CD4-positive, alpha-beta memory T cell (primary cell): Measurements from ENCODE around the gene TSHZ2. TPM values are rescaled to one million over a fixed set of nuclear protein-coding genes. Genes with fewer than 3 reads are reported as not detected.
"Not testable (repeated sequence)": the region's sequence is repeated elsewhere in the genome, so short reads cannot be mapped to it uniquely, and the experiment has no call there.

Experiments used
- CTCF ChIA-PET: fragments of 350-600 bp; sonication (Branson Sonifier 250); formaldehyde crosslinking; loops from one replicate; lab custom pipeline; 2021; ENCODE audit warnings: inconsistent platforms; ENCODE audit not compliant: partially characterized antibody; lab: Charles Lee
- POLR2A ChIA-PET: fragments of 350-600 bp; sonication (Branson Sonifier 250); formaldehyde crosslinking; loops from one replicate; lab custom pipeline; 2021; ENCODE audit not compliant: partially characterized antibody; lab: Charles Lee
- DNase-seq, 5 donors: peaks; one replicate each; pipeline versions ENCODE4 v3.0.0 to v3.0.0-alpha.2; 2020 to 2022; ENCODE audit warnings: mixed read lengths in 1 of 5
- H3K27ac ChIP-seq: one replicate; pipeline ENCODE4 v1.7.0; 2013; ENCODE audit warnings: low read depth, low read length
- H3K27me3 ChIP-seq: 2 replicates; pipeline ENCODE4 v1.7.0; 2013; ENCODE audit warnings: mild to moderate bottlenecking, low read length, moderate library complexity; ENCODE audit not compliant: insufficient read depth
- H3K36me3 ChIP-seq: 2 replicates; pipeline ENCODE4 v1.7.0; 2013; ENCODE audit warnings: mild to moderate bottlenecking, low read length, moderate library complexity; ENCODE audit not compliant: insufficient read depth
- H3K4me1 ChIP-seq: 2 replicates; pipeline ENCODE4 v1.7.0; 2013; ENCODE audit warnings: mild to moderate bottlenecking, low read length, moderate library complexity; ENCODE audit not compliant: insufficient read depth
- H3K4me3 ChIP-seq, 2 donors: one replicate each; pipeline ENCODE4 v1.7.0; 2013; ENCODE audit warnings: low read length in 2 of 2, mild to moderate bottlenecking in 1 of 2
- H3K9me3 ChIP-seq, 2 donors: one replicate each; pipeline ENCODE4 v1.7.0; 2013; ENCODE audit warnings: low read length in 2 of 2, control low read depth in 1 of 2; ENCODE audit not compliant: control insufficient read depth in 1 of 2
- H3K27ac Mint-ChIP-seq, 7 donors: one replicate each; pipeline ENCODE4 v1.8.0; 2020 to 2021; ENCODE audit warnings: mixed read lengths in 7 of 7, mild to moderate bottlenecking in 6 of 7, inconsistent platforms in 3 of 7, moderate library complexity in 3 of 7
- H3K27me3 Mint-ChIP-seq, 2 donors: one replicate each; pipeline ENCODE4 v1.8.0; 2020 to 2021; ENCODE audit warnings: mixed read lengths in 2 of 2
- H3K36me3 Mint-ChIP-seq, 2 donors: one replicate each; pipeline ENCODE4 v1.8.0; 2020 to 2021; ENCODE audit warnings: mixed read lengths in 2 of 2, inconsistent platforms in 1 of 2, mild to moderate bottlenecking in 1 of 2
- H3K4me1 Mint-ChIP-seq, 4 donors: one replicate each; pipeline ENCODE4 v1.8.0; 2020 to 2021; ENCODE audit warnings: mixed read lengths in 4 of 4, mild to moderate bottlenecking in 1 of 4
- H3K4me3 Mint-ChIP-seq, 8 donors: one replicate each; pipeline ENCODE4 v1.8.0; 2020 to 2021; ENCODE audit warnings: mixed read lengths in 8 of 8, mild to moderate bottlenecking in 7 of 8, moderate library complexity in 6 of 8, inconsistent platforms in 3 of 8
- H3K9me3 Mint-ChIP-seq, 8 donors: one replicate each; pipeline ENCODE4 v1.8.0; 2020 to 2021; ENCODE audit warnings: mixed read lengths in 8 of 8, mild to moderate bottlenecking in 5 of 8, inconsistent platforms in 3 of 8, moderate library complexity in 1 of 8
- intact Hi-C: fragments of 100-400 bp; cut with micrococcal nuclease; formaldehyde crosslinking; loops from one replicate; pipeline ENCODE4 v1.15.1; 2023
- polyA plus RNA-seq, 2 donors: library from polyadenylated mRNA; unstranded; fragments of 300-500 nt; fragmentation: Illumina TruSeq; gene quantifications; one replicate each; pipeline ENCODE4 v1.2.3, GENCODE V29; 2021
- total RNA-seq, 2 experiments: library from RNA; stranded (reverse); gene quantifications; one replicate each; pipeline ENCODE4 v1.2.3, GENCODE V29; 2021

TSHZ2 gene
- total and polyA plus RNA-seq, 4 experiments from 2014 or later: 2.3 to 31.8 (median 17.1) TPM

GRCh38 chr20:53529658-53530057 lies 557.5 kb downstream of the TSHZ2 start:
- intact Hi-C loops: no loop called here
- ChIA-PET CTCF (no interaction called here), POLR2A (no interaction called here)
- Mint-ChIP-seq H3K4me3 (no peak overlapping the region), H3K27me3 (peaks cover 2 to 3% of the 10 kb centered on the region in 2 donors), H3K27ac (no peak overlapping the region), H3K4me1 (no peaks in the 10 kb centered on the region), H3K36me3 (no peaks in the 10 kb centered on the region), H3K9me3 (no peaks in the 10 kb centered on the region)
- Histone ChIP-seq H3K4me1 (no peaks in the 10 kb centered on the region), H3K9me3 (no peaks in the 10 kb centered on the region), H3K4me3 (no peak overlapping the region), H3K27ac (no peak overlapping the region), H3K27me3 (no peaks in the 10 kb centered on the region), H3K36me3 (no peaks in the 10 kb centered on the region)
- DNase-seq: no peak

GRCh38 chr20:53530440-53530839 lies 558.3 kb downstream of the TSHZ2 start:
- Mint-ChIP-seq H3K9me3 (no peaks in the 10 kb centered on the region), H3K27me3 (peaks cover 2 to 3% of the 10 kb centered on the region in 2 donors), H3K4me1 (no peaks in the 10 kb centered on the region), H3K36me3 (no peaks in the 10 kb centered on the region), H3K27ac (peak overlapping the region in 1 of 7 donors; percentile 38), H3K4me3 (no peak overlapping the region)
- Histone ChIP-seq H3K4me3 (no peak overlapping the region), H3K4me1 (no peaks in the 10 kb centered on the region), H3K27ac (no peak overlapping the region), H3K9me3 (no peaks in the 10 kb centered on the region), H3K27me3 (no peaks in the 10 kb centered on the region), H3K36me3 (no peaks in the 10 kb centered on the region)
- ChIA-PET POLR2A (no interaction called here), CTCF (no interaction called here)
- intact Hi-C loops: no loop called here
- no peak for DNase-seq

GRCh38 chr20:53532654-53533312 lies 560.6 kb downstream of the TSHZ2 start:
- H3K4me3 Mint-ChIP-seq, H3K36me3 ChIP-seq, H3K27me3 ChIP-seq, intact Hi-C loops, H3K4me1 Mint-ChIP-seq, H3K36me3 Mint-ChIP-seq, H3K4me1 ChIP-seq, H3K27me3 Mint-ChIP-seq, CTCF ChIA-PET, H3K27ac ChIP-seq, H3K9me3 Mint-ChIP-seq, POLR2A ChIA-PET, H3K4me3 ChIP-seq, DNase-seq, H3K27ac Mint-ChIP-seq, H3K9me3 ChIP-seq: not testable (repeated sequence)

GRCh38 chr20:53533500-53533899 lies 561.3 kb downstream of the TSHZ2 start:
- Histone ChIP-seq H3K9me3 (no peaks in the 10 kb centered on the region), H3K27me3 (no peaks in the 10 kb centered on the region), H3K36me3 (no peaks in the 10 kb centered on the region), H3K4me1 (no peaks in the 10 kb centered on the region), H3K4me3 (no peak overlapping the region), H3K27ac (no peak overlapping the region)
- H3K27me3 Mint-ChIP-seq: peaks cover 0 to 3% of the 10 kb centered on the region in 2 donors
- H3K9me3 Mint-ChIP-seq: no peaks in the 10 kb centered on the region
- intact Hi-C loops: no loop called here
- no peak overlapping the region for H3K4me3 Mint-ChIP-seq
- POLR2A ChIA-PET: no interaction called here
- no peaks in the 10 kb centered on the region for H3K36me3 Mint-ChIP-seq
- no peak for DNase-seq
- H3K27ac Mint-ChIP-seq: no peak overlapping the region
- H3K4me1 Mint-ChIP-seq: no peaks in the 10 kb centered on the region
- CTCF ChIA-PET: no interaction called here

GRCh38 chr20:53534037-53534436 lies 561.9 kb downstream of the TSHZ2 start:
- POLR2A ChIA-PET: no interaction called here
- intact Hi-C loops: no loop called here
- Mint-ChIP-seq H3K27me3 (peaks cover 0 to 3% of the 10 kb centered on the region in 2 donors), H3K4me1 (no peaks in the 10 kb centered on the region), H3K36me3 (no peaks in the 10 kb centered on the region), H3K27ac (no peak overlapping the region), H3K4me3 (no peak overlapping the region), H3K9me3 (no peaks in the 10 kb centered on the region)
- H3K4me1 ChIP-seq: no peaks in the 10 kb centered on the region
- no peak overlapping the region for H3K27ac ChIP-seq
- H3K4me3 ChIP-seq: no peak overlapping the region
- CTCF ChIA-PET: no interaction called here
- no peaks in the 10 kb centered on the region for H3K27me3 ChIP-seq
- no peak for DNase-seq
- no peaks in the 10 kb centered on the region for H3K9me3 ChIP-seq
- H3K36me3 ChIP-seq: no peaks in the 10 kb centered on the region

- H3K4me1 ChIP-seq: no peaks in the 10 kb centered on the region
- H3K9me3 ChIP-seq: no peaks in the 10 kb centered on the region
- Mint-ChIP-seq H3K27me3 (no peaks in the 10 kb centered on the region), H3K9me3 (no peaks in the 10 kb centered on the region), H3K27ac (no peak overlapping the region), H3K4me3 (no peak overlapping the region), H3K36me3 (no peaks in the 10 kb centered on the region), H3K4me1 (no peaks in the 10 kb centered on the region)
- H3K4me3 ChIP-seq: no peak overlapping the region
- no peaks in the 10 kb centered on the region for H3K27me3 ChIP-seq
- POLR2A ChIA-PET: no interaction called here
- CTCF ChIA-PET: no interaction called here
- intact Hi-C loops: no loop called here
- H3K36me3 ChIP-seq: no peaks in the 10 kb centered on the region
- DNase-seq: no peak
- H3K27ac ChIP-seq: no peak overlapping the region
Observed at GRCh38 chr20:53535878-53536277, 563.7 kb downstream of the TSHZ2 start.

- H3K27ac Mint-ChIP-seq, H3K9me3 Mint-ChIP-seq, H3K4me1 ChIP-seq, H3K4me3 Mint-ChIP-seq, H3K27me3 ChIP-seq, H3K36me3 Mint-ChIP-seq, H3K9me3 ChIP-seq, POLR2A ChIA-PET, H3K27ac ChIP-seq, H3K27me3 Mint-ChIP-seq, intact Hi-C loops, H3K4me3 ChIP-seq, DNase-seq, H3K36me3 ChIP-seq, CTCF ChIA-PET, H3K4me1 Mint-ChIP-seq: not testable (repeated sequence)
Observed at GRCh38 chr20:53536382-53536781, 564.2 kb downstream of the TSHZ2 start.
